Mucosa of descending colon (tissue), 3 donors: ENCODE results near the gene ARHGEF11. TPM values are rescaled to one million over a fixed set of nuclear protein-coding genes. Genes with fewer than 3 reads are reported as not detected.

Experiments used
- ATAC-seq: fragments of 200-7000 bp; cut with Tn5 transposase; one replicate; pipeline ENCODE4 v1.9.1; 2020; ENCODE audit warnings: mild to moderate bottlenecking, moderate library complexity
- DNase-seq, 3 donors: peaks; one replicate each; pipeline ENCODE4 v3.0.0-alpha.2; 2020
- H3K36me3 ChIP-seq: fragments of 200-600 bp; one replicate; pipeline ENCODE4 v1.8.0; 2021; ENCODE audit warnings: low read depth, mild to moderate bottlenecking
- H3K4me1 ChIP-seq: fragments of 200-600 bp; one replicate; pipeline ENCODE4 v1.8.0; 2021; ENCODE audit warnings: low read depth, mild to moderate bottlenecking
- H3K4me3 ChIP-seq: fragments of 200-600 bp; one replicate; pipeline ENCODE4 v1.8.0; 2021; ENCODE audit warnings: mild to moderate bottlenecking
- H3K9me3 ChIP-seq: fragments of 200-600 bp; one replicate; pipeline ENCODE4 v1.8.0; 2021; ENCODE audit warnings: mild to moderate bottlenecking
- CTCF ChIP-seq: fragments of 200-600 bp; IDR thresholded peaks from one replicate; pipeline ENCODE4 v1.8.0; 2022; ENCODE audit warnings: antibody characterized with exemption, mild to moderate bottlenecking
- intact Hi-C, 2 donors: fragments of 100-400 bp; cut with DNase I in 1 of 2; cut with micrococcal nuclease in 1 of 2; formaldehyde crosslinking; loops; one replicate each; pipeline versions ENCODE4 v1.11.0 to v1.11.1; 2022; cut with DNase I, micrococcal nuclease
- total RNA-seq, 3 donors: library from RNA; stranded (reverse); fragmentation: NEBNext Ultra II Directional in 2 of 3; extraction: Animal tissue kit (Norgen Biotek cat#: 25700) in 2 of 3; gene quantifications; one replicate each; pipeline versions ENCODE4 v1.2.1 to v1.2.4, GENCODE V29; 2021 to 2023
- donor health status: DM: no; HTN: no; CAD: no; lungs with moderate emphysema.
- donor health status: DM: no; HTN: no; CAD: no.
- donor health status: DM: no; HTN: yes; CAD: no.

Gene ARHGEF11
- total RNA-seq, 3 donors from 2014 or later: 47.7 to 75.1 (median 60.0) TPM

- no peak for TF ChIP-seq CTCF
- Histone ChIP-seq H3K4me3 (no peak overlapping the region), H3K4me1 (no peaks in the 10 kb centered on the region), H3K36me3 (no peaks in the 10 kb centered on the region), H3K9me3 (no peaks in the 10 kb centered on the region)
- no peak for ATAC-seq
- intact Hi-C loops: no loop called here
- no peak for DNase-seq
Observed at GRCh38 chr1:156951371-156951770, 94.2 kb downstream of the ARHGEF11 start.

GRCh38 chr1:156949127-156949526 lies 96.4 kb downstream of the ARHGEF11 start:
- intact Hi-C loops: no loop called here
- TF ChIP-seq CTCF: no peak
- Histone ChIP-seq H3K4me3 (no peak overlapping the region), H3K36me3 (no peaks in the 10 kb centered on the region), H3K9me3 (no peaks in the 10 kb centered on the region), H3K4me1 (no peaks in the 10 kb centered on the region)
- ATAC-seq (no peak), DNase-seq (no peak)

DNA sequence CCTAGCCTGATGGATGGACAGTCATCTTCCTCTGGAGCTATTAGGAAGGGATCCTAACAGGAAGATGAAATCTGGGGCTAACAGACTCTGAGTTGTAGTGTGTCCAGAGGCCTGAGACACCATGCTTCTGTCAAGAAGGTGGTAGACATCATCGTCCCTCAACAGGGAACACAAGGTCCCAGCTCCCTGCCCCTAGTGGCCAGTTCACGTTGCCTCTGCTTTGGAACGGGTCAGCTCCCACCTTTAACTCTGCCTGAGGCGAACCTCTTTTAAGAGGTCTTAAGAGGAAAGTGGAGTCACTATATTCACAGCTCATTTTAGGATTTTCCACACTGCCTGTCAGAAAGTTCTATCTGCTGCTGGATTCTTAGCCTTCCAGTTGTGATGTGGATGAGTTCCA lies 96.8 kb downstream of the ARHGEF11 start:
- DNase-seq: no peak
- H3K36me3 ChIP-seq: no peaks in the 10 kb centered on the region

DNA sequence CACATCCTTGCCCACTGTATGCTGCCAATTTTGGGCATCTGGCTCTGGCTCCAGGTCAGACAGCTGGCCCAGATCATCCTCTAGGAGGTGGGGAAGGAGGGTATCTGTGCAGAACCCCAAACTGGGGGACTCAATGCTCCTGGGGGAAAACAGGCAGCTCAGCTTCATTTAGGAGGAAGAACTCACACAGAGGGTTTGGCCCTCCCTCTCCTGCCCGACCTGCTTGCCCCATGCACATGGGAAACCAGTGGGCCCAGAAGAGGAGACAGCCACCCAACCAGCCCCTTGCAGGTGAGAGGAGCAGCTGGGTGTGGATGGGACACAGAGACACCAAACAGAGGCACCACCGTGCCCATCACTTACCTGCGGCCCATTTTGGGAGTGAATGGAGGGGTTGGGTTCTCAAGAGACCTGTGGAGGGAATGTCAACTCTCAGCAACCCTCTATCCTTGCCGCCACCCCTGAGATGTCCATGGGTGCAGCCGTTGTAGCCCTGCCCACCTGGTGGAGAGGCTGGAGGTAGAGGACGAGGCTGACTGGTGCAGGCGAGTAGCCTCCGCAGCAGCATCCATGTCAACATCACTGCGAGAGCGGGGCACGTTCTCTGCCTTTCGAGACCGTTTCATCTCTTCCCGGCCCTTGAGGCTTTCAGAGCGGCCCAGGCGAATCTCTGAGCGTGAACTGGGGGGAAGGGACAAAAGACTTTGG lies 97.6 kb downstream of the ARHGEF11 start:
- intact Hi-C loops: no loop called here
- Histone ChIP-seq H3K36me3 (no peaks in the 10 kb centered on the region), H3K4me1 (no peaks in the 10 kb centered on the region), H3K4me3 (no peak overlapping the region), H3K9me3 (no peaks in the 10 kb centered on the region)
- ATAC-seq (no peak), DNase-seq (no peak)
- TF ChIP-seq CTCF: no peak

More for the DNA sequence above, 96.8 kb downstream of the ARHGEF11 start:
- no peak for ATAC-seq
- Histone ChIP-seq H3K4me3 (no peak overlapping the region), H3K4me1 (no peaks in the 10 kb centered on the region), H3K9me3 (no peaks in the 10 kb centered on the region)
- no peak for TF ChIP-seq CTCF
- intact Hi-C loops: no loop called here

GRCh38 chr1:156947127-156947526 lies 98.4 kb downstream of the ARHGEF11 start:
- no peaks in the 10 kb centered on the region for H3K36me3 ChIP-seq
- no peaks in the 10 kb centered on the region for H3K9me3 ChIP-seq
- no peak for TF ChIP-seq CTCF
- H3K4me1 ChIP-seq: no peaks in the 10 kb centered on the region
- no peak overlapping the region for H3K4me3 ChIP-seq
- DNase-seq (no peak), ATAC-seq (no peak)
- intact Hi-C loops: no loop called here
